Measurements from ENCODE around the gene PLPPR5.

DNA sequence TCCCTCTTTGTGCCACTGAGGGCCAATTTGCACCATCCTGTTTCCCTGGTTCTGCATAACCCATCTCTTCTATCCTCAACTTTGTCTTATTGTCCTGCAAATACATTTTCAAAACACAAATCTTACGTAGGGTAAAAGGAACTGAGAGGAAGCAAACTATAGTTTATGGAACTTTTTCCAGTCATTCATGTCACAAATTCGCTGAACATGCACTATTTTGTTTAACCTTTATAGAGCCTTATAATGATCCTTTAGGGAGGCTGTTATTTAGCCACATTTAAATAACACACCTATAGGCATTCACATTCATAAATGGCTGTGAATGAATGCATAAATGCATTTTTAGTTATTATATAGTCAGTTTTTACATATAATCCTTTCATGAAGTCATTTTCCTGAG lies 85.0 kb downstream of the PLPPR5 start:
- TF ChIP-seq ZNF274 (IDR thresholded peaks at IDR 0.05; ENCODE audit: low read depth, low read length), result no peak
- no peak for TF ChIP-seq YY1 (IDR thresholded peaks at IDR 0.05; ENCODE audit: insufficient read depth, insufficient read length)
- no peak for TF ChIP-seq SUZ12 (IDR thresholded peaks at IDR 0.05; ENCODE audit: extremely low read depth, insufficient read depth, insufficient read length)
